ENCODE results near the gene KDM7A. TPM values are rescaled to one million over a fixed set of nuclear protein-coding genes. Genes with fewer than 3 reads are reported as not detected.

KDM7A gene
- total RNA-seq, 1 donor from 2014 or later: 4.2 TPM

DNA sequence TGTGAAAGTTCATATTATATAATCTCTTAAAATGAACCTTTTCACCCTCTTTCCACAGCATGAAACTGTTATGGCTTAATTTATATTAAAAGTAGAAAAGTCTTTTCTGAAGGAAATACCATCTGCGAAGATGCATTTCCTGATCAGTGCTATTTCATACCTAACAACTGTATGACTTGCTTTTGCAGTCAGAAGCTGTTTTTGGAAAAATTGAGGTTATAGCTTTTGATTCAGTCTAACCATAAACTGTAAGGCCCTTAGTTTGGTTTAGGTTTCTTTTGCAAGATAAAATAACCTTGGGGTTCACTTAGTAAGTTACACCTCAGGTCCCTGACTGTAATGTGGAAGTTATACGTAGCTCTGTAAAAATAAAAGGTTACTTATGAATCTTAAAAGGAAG is 91.3 kb downstream of the KDM7A start:
- DNase-seq (ENCODE audit: low spot score) (no peak), ATAC-seq (no peak)

DNA sequence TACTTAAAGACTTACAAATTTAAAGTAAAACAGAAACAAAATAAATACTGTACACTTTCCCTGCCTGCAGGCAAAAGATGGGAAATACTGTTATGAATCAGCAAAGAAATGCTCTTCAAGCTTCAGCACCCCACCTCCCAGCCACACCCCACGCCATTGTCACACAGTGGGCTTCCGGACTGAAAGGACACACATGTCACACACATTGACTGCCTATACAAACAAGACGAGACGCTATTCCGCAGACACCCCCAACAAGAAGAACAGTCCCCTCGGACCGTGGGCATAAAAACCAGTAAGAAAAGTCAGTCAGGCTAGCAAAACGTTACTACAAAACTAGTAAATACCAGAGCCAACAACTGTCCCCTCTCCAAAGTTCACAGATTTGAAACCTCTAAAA is 91.8 kb downstream of the KDM7A start:
- ATAC-seq: no peak
- DNase-seq (ENCODE audit: low spot score): no peak

DNA sequence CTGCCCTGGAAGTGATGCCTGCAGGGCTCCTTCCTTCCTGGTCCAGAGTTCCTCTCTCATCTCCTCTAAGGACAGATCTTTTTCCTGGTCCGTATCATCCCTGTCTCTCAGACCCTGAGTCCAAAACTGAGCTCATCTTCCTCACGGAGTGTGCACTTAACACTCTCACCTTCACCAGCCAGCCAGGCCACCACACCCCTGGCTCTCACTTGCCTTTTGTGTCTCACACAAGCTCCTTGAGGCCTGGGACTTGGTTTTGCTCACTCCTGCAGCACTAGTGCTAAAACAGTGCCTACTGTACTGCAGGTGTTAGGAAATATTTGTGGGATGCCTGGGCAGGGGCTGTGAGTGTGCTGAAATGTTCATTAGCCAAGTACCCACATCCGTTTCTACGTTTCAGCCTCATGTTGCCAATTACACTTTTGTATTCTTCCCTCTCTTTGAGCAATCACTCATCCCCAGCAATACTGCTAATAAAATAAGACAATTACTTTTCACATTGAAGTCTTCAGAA is 92.6 kb downstream of the KDM7A start:
- no peak for ATAC-seq
- DNase-seq (ENCODE audit: low spot score): no peak

DNA sequence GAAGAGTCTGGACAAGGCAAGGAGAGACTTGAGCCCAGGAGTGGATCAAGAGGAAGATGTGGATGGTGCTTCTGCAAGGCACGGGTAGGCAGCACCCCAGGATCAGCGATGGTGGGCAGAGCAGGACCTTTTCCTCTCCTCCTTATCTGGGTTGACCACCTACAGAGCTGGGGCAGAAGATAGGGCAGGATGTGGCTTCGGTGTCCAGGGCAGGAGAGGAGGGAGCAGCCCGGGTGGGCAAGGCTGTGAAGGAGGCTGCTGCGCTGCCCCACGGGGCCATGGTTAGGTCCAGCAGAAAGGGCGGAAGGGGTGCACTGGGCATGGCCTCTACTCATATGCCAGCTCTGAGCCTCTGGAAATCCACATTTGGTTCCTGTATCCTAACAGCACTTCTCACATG is 94.0 kb downstream of the KDM7A start:
- ATAC-seq: no peak
- no peak for DNase-seq (ENCODE audit: low spot score)

DNA sequence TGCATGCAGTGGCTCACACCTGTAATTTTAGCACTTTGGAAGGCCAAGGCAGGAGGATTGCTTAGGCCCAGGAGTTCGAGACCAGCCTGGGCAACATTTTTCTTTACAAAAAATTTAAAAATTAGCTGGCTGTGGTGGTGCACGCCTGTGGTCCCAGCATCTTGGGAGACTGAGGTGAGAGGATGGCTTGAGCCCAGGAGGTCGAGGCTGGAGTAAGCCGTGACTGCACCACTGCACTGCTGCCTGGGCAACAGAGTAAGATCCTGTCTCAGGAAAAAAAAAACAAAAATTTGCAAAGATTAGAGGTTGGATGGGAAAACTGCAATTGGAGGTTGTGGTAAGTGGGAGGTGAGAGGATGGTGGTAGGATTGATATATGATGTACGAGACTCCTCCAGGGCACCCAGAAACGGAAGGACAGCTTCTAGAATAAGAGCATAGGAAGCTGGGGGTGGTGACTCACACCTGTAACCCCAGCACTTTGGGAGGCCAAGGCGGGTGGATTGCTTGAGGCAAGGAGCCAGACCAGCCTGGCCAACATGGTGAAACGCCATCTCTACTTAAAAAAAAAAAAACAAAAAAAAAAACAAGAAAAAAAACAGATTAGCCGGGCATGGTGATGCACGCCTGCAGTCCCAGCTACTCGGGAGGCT is 94.9 kb downstream of the KDM7A start:
- no peak for DNase-seq (ENCODE audit: low spot score)
- ATAC-seq: no peak

DNA sequence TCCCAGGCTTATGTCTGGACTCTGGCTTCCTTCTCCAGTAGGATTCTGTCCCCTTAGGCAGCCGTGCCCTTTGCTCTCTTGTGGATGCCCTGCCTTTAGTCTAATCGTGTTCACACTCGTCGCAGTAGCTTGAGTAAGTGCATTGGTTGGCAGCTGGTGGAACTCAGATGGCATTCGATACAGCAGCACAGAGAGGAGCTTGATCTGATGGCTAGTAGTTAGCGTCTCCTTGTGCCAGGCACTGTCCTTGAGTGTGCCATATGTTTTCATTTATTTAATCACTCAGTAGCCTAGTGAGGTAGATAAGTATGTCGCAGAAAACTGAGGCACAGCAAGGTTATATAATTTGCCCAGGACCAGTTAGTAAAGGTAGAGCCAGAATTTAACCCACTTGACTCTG is 95.9 kb downstream of the KDM7A start:
- no peak for DNase-seq (ENCODE audit: low spot score)
- peak; percentile 44 for ATAC-seq

DNA sequence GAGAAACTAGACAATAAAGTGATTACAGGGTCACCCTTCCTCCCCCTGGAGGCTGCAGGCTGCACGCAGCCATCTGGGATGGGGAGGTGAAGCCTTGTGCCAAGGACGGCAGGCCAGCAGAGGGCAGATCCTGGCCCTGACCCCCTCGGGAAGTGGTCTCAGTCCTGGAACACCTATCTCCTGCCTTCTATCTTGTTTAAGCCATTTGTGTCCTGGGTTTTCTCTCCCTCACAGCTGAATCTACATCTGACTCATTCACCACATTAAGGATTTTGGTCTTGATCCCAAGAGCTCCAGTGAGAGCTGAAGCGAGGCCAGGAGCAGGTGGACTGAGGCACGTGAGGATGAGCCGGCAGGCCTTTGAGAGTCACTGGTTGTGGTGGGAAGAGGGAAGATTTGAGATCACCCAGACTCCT is 97.7 kb downstream of the KDM7A start:
- ATAC-seq (peak; percentile 61), DNase-seq (ENCODE audit: low spot score) (no peak)

DNA sequence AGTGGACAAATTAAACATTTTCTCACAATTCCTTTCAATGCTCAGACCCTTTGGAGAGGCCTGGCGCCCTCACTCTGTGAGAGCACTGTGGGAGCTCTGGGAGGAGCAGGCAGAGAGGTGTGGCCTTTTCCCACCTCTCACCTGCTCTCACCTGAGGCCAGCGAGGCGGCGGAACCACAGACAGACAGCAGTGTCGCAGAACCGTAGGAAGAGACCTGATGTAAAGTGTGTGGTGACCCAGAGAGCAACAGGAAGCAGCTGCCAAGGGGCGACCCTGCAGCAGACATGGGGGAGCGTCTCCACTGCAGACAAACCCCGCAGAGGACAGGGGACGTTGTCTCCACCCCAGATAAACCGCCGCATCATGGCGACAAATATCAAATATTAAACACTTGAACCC is 98.4 kb downstream of the KDM7A start:
- ATAC-seq (no peak), DNase-seq (ENCODE audit: low spot score) (no peak)

DNA sequence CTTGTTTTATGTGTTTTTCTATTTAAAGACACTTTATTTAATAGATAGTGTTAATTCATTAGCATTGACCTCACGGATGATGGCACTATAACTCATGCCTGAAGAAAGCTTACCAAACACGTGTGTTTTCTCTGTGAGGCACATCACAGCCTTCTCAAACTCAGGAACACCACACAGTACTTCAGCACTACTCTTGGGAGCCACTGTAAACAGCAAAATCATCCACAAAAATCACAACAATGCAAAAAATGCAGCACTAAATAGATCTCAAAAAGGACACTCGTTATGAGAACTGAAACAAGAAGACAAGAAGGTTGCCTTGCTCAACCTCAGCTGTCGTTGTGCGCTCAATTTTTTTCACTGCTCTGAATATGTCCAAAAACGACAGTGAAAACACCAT is 102.0 kb downstream of the KDM7A start:
- DNase-seq (ENCODE audit: low spot score): no peak
- ATAC-seq: no peak

DNA sequence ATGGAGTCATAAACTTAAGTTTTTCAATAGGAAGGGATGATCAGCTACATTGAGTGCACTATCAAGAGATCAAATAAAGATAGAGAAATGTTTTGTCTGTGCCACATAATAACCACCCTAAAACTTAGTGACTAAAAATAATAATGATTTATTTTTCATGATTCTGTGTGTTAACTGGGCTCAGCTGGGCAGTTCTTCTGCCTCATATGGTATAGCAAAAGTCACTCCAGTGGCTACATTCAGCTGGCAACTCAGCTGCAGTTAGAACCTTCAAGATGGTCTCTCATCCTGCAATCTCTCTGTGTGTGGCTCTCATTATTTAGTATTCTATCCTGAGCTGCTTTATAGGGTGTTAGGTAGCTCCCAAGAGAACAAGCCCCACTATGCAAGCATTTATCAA is 106.2 kb downstream of the KDM7A start:
- DNase-seq (ENCODE audit: low spot score) (no peak), ATAC-seq (no peak)

DNA sequence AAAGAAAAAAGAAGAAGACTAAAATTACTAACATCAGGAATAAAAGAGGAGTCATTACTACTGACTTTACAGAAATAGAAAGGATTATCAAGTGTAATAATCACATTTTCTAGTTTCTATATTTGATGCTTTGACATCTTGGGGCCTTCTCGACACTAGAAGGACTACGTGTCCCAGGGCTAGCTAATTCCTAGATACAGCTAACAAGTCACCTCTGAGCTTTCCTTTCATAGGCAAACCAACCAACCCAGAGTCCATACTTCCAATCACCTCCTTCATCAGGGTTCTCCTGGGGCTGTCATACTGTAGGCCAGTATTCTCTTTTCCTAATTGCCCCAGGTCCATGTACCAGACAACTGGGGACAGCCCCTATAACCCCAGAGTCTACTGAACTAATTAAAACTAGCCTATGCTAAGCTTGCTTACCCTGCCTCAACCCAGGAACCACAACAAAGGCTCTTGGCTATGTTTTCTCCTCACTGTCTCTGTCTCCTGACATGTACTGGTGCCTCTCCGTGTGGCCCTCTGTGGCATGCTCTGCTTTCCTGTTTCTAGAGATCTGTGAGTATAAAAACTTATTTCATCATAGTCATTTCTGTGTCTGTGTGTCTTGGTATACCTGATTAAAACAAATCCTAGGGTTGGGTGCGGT is 107.4 kb downstream of the KDM7A start:
- ATAC-seq: no peak

DNA sequence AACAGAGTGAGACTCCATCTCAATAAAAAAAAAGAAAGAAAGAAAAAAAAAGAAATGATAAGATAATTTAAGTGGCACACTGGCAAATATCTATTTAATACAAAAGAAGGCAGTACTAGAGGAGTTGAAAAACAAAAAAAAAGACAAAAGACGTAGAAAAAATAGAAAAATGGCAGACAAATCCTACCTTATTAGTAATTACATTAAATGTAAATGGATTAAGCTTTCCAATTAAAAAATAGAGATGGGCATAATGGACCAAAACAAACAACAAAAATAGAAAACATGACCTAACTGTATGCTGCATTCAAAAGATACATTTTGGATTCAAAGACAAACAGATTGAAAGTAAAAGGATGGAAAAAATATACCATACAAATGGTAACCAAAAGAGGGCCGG is 108.8 kb downstream of the KDM7A start:
- ATAC-seq (no peak), DNase-seq (ENCODE audit: low spot score) (no peak)

More for the DNA sequence above, 107.4 kb downstream of the KDM7A start:
- DNase-seq (ENCODE audit: low spot score): no peak

DNA sequence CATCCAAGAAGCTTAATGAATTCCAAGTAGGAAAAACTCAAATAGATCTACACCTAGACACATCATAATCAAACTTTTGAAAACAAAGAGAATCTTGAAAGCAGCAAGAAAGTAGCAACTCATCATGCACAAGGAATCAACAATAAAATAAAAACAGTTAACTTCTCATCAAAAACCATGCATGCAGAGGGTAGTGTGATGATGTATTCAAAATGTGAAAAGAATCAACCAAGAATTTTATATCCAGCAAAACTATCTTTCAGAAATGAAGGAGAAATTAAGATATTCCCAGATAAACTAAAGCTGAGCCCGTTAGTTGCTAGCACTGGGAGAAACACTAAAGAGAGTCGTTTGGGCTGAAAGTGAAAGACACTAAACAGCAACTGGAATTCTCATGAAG is 109.7 kb downstream of the KDM7A start:
- no peak for DNase-seq (ENCODE audit: low spot score)
- no peak for ATAC-seq

DNA sequence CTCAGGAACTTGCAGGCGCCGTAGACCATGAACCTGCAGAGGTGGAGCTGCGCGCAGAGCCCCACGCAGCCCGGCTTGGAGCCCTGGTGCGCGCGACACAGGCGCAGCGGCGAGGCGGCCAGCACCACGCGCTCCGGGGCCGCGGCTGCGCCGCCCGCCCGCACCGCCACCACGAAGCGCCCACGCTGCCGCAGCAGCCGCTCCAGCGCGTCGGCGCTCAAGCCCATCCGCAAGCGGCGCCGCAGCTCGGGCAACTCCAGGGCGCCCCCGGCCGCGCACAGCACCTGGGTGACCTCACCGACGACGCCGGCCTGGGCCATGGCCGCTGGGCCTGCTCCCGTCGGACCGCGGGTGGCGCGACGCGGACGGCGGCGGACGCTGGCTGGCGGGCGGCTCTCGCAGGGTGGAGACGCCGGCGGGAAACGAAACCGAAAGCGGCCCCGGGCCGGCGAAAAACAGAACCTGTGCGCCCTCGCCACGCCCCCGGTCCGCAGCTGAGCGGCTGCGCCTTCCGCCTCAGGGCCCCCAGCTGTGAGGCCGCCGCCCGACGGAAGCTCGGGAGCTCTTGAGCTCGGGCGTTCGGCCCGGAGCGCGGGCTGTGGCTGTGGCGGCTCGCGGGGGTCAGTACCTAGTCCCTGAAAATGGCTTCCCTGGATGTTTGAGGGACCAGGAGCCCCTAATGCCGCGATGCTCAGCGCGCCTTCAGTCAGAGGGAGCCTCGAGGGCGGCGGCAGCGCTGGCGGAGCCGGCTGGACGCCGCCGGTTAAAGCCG is 114.1 kb downstream of the KDM7A start, which contains the start of gene PARP12:
Gene PARP12 (minus strand): TSS at position 424 of the 772 bp plus-strand sequence. CDS start 104 bp downstream, at position 320.
- peak; percentile 94 for DNase-seq (ENCODE audit: low spot score)
- ATAC-seq: peak; percentile 90

DNA sequence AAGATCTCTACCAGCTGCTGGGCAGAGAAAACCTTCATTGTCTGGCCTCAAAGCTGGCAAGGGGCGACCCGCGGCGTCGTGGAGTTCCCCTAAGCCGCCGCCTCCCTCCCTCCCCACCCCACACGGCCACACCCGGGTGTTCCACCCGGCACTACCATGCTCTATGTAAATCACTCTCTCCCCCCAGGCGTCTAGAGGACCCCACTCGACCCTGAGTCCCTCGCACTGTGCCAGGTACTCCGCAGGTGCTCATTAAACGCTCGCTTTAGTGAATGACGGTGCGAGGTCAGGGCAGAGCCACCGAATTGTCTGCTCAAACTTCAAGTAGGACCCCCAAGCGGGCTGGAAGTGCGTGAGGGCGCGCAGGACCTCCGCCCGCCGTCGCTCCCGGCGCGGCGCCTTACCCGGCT is 114.7 kb downstream of the KDM7A start:
- DNase-seq (ENCODE audit: low spot score) (no peak), ATAC-seq (peak; percentile 7)

DNA sequence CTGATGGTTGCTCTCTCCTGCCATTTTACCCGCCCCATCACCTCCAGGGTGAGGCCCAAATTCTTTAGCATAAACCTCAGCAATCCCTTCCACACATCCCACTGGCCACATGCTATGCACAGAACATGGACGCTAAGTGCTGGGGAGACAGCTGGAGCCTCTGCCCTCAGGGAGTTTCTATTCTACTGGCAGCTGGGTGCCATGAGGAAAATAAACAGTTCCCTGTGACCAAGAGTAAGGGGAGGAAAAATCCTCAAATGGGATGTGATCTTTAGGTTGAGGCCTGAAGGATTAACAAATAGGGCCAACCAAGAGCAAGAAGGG is 115.2 kb downstream of the KDM7A start:
- DNase-seq (ENCODE audit: low spot score) (no peak), ATAC-seq (no peak)

DNA sequence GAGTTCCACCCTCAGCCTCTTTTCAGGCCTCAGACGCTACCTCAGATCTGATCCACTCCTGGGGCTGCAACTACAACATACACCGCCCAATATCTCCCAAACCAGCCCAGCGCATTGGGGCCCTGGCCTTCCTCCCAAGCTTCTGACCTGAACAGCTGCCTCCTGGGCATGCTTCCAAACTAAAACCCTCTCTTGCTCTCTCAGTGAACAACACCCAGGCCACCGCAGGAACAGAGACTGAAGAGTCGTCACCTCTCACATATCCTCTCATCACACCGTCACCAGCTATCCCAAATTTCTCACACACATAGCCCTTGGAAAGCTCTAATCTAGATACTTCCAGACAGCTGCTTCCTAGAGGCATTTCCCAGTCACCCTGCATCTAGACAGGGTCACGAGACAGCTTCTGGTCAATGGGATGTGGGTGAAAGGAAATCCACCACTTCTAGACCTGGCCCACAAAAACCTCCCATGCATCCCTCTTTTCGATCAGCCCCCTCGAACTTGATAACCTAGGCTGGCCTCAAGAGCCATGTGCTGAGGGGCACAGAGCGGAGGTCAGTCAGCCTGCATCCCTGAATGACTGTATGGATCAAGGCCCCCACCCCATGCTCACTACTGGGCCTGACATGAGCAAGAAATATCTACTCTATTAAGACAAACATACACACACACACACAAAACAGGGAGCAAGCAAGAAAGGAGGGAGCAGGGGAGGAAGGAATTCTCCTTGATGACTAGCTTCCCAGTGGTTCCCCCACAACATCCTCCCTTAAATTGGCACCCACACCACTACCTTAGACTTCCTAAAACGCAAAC is 115.8 kb downstream of the KDM7A start:
- DNase-seq (ENCODE audit: low spot score) (peak; percentile 59), ATAC-seq (peak; percentile 27)

DNA sequence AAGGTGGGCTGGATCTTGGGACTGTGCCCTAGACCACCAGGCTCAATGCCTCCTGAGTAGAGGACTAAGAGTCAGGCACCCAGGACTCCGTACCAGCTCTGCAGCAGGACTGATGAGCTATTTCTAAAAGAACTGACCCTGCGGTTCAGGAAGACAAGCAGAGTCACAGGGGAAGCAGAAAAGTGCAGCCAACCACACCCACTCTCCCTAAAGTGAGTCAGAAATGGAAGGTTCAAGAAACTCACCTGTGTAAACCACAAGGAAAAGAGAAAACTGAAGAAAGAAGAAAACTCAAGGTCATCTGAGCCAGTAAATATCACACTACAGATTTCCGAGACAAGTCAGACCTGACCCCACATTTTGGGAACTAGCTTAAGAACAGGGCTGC is 116.5 kb downstream of the KDM7A start:
- peak; percentile 31 for DNase-seq (ENCODE audit: low spot score)
- no peak for ATAC-seq

DNA sequence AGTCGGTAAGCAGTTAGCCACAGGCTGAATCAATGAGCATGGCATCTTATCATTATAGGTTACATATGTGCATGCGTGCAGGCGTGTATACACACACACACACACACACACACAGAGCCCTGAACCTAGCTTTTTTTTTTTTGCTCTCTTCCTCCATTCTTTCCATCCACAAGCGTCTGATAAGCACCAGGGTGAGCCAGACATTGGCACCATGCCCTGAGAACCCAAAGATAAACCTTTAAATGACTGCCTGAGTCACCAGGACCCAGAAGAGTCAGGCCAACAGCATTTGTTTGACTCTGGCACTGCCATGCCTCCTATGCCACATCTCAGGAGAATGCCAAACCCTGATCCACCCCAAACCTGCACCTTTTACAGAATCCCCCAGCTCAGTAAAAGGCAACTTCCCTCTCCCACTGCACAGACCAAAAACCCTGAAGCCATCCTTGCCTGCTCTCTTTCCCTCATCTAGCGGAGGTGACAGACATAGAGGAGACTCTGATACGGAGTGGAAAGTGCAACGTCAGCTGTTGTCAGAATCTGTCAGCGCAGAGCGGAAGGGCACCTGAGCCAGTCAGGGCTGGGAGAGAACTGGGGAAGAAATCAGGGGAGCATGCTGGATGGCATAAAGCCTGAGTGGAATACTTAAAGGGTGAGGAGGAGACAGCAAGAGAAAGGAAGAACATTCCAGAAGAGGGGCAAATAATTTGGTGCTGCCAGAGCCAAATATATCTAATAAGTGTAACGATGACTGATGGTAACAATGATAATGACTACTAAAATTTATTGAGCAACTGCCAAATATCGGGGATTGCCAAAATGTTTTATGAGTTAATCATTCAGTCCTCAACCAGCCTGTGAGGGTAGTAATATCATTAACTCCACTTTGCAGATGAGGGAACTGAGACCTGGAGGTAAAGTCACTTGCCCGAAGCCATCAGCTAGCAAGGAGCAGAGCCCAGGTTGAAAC is 117.2 kb downstream of the KDM7A start:
- no peak for DNase-seq (ENCODE audit: low spot score)
- peak; percentile 23 for ATAC-seq

DNA sequence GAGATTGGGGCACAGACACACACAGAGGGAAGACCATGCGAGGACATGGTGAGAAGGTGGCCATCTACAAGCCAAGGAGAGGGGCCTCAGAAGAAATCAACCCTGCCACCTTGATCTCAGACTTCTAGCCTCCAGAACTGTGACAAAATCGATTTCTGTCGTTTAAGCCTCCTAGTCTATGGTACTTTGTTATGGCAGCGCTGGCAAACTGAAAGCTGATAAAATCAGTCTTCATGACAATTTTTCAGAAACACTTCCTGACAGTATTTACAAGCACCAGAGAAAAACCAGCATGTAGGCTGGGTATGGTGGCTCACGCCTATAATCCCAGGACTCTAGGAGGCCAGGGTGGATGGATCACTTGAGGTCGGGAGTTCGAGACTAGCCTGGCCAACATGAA is 118.3 kb downstream of the KDM7A start:
- no peak for ATAC-seq

More for the DNA sequence above, 118.3 kb downstream of the KDM7A start:
- DNase-seq (ENCODE audit: low spot score): no peak

Data from left lobe of liver (tissue), 2 donors.